Measurements from ENCODE around the gene TACC2. TPM values are rescaled to one million over a fixed set of nuclear protein-coding genes. Genes with fewer than 3 reads are reported as not detected.

The TACC2 gene
- total and polyA plus RNA-seq, 9 of the 15 experiments (the other 6 are each of a cell fraction or from before 2014, with no cell fraction given) = under 0.01 to 0.35 (median 0.03) TPM; not detected in 6

- 6% methylated on average over 12 of the region's 15 CpGs for WGBS (ENCODE audit: insufficient coverage, low coverage, missing lambda C conversion rate)
- BruUV-seq (replicated peaks) = no TSS peak
- POLR2A ChIA-PET = interaction anchor here (0.9 to 1.0 kb wide), 2 partner anchors 12 to 135 kb away, joined by 3 to 4 read pairs; no protein-coding TSS in a partner anchor
- no peaks in the 10 kb centered on the region; a peak in 1 of 5 replicates for H3K27me3 ChIP-seq (ENCODE audit: control insufficient read depth in 2 of 2, insufficient read depth in 2 of 2, low read length in 2 of 2)
- H3K9me1 ChIP-seq (ENCODE audit: control insufficient read depth, insufficient read depth, low read length) = no peaks in the 10 kb centered on the region
- CTCF ChIA-PET (ENCODE audit: low intra/inter-chr PET ratio) = interaction anchor here (1.6 to 1.9 kb wide), 2 partner anchors 137 to 267 kb away, joined by 4 to 21 read pairs; no protein-coding TSS in a partner anchor
- in situ Hi-C loops (cut with MboI) (no loop called here), intact Hi-C loops (cut with micrococcal nuclease) (loop anchor here (1.0 to 5.0 kb wide), 2 partner anchors 137 to 269 kb away; no protein-coding TSS in a partner anchor)
- peak overlapping the region; percentile 74; the same call in 1 of the 2 replicates for H2AFZ ChIP-seq (ENCODE audit: low read depth, low read length)
- no peak overlapping the region for H3K4me3 ChIP-seq
- no peak overlapping the region for H3K4me2 ChIP-seq (ENCODE audit: insufficient read depth, low read length)
- H3K9ac ChIP-seq (ENCODE audit: insufficient read depth in 1 of 2, low read depth in 2 of 2, low read length in 2 of 2) = no peak overlapping the region
- no peaks in the 10 kb centered on the region for H4K20me1 ChIP-seq (replicated peaks; ENCODE audit: control insufficient read depth, insufficient read depth, low read length)
- H3K27ac ChIP-seq (ENCODE audit: extremely low read depth, low read depth, low read length) = no peak overlapping the region
- ATAC-seq = peak; percentile 92
- H3K9me3 ChIP-seq (replicated peaks; ENCODE audit: control insufficient read depth, insufficient read depth, low read depth, low read length) = no peaks in the 10 kb centered on the region
- peak; percentile 85 for FAIRE-seq
- peak; percentile 51 to 56 (median 54) for DNase-seq (ENCODE audit: extremely low read depth in 1 of 4, low spot score in 3 of 4)
- no peaks in the 10 kb centered on the region for H3K36me3 ChIP-seq (ENCODE audit: control insufficient read depth, insufficient read depth, low read length)
- H3K4me1 ChIP-seq (replicated peaks in 1 of 2; ENCODE audit: control insufficient read depth in 2 of 2, insufficient read depth in 2 of 2, low read length in 2 of 2) = no peaks in the 10 kb centered on the region
- no peaks in the 10 kb centered on the region for H3K79me2 ChIP-seq (ENCODE audit: control insufficient read depth, insufficient read depth, low read length)
- no peak for TF ChIP-seq DIDO1 (tag; IDR thresholded peaks at IDR 0.05; ENCODE audit: low read depth)
- no peak for TF ChIP-seq ELF4 (CRISPR knock-in tag; IDR thresholded peaks at IDR 0.05)
- no peak for TF ChIP-seq NFXL1 (CRISPR knock-in tag; IDR thresholded peaks at IDR 0.05)
- peak; percentile 65 for TF ChIP-seq ZNF384 (IDR thresholded peaks at IDR 0.05; ENCODE audit: low read depth, low read length)
- no peak for TF ChIP-seq ZNF512 (tag; IDR thresholded peaks at IDR 0.05)
- TF ChIP-seq PBX2 (CRISPR knock-in tag; IDR thresholded peaks at IDR 0.05; ENCODE audit: low read depth) = no peak
- no peak for TF ChIP-seq PBX2 (tag; conservative IDR thresholded peaks at IDR 0.05; ENCODE audit: low read depth)
- no peak for TF ChIP-seq ZNF224 (CRISPR knock-in tag; IDR thresholded peaks at IDR 0.05)
- no peak for TF ChIP-seq SMARCC2 (IDR thresholded peaks at IDR 0.05; ENCODE audit: low read depth)
- peak; percentile 32; the same call in 1 of the 2 replicates for TF ChIP-seq CREM (IDR thresholded peaks at IDR 0.05; ENCODE audit: low read depth)
- no peak for TF ChIP-seq NR2C2 (CRISPR knock-in tag; IDR thresholded peaks at IDR 0.05)
- TF ChIP-seq NR2C2 (tag; IDR thresholded peaks at IDR 0.05) = no peak
- TF ChIP-seq ZBTB9 (CRISPR knock-in tag; IDR thresholded peaks at IDR 0.05) = no peak
- TF ChIP-seq ZHX1 (conservative IDR thresholded peaks at IDR 0.05; ENCODE audit: low read length) = no peak
These were observed 309.8 kb downstream of the TACC2 start for GRCh38 chr10:122298598-122299301.
